ENCODE data around the gene TMEM200C.

GRCh38 chr18:5941890-5942289 lies 46.6 kb upstream of the TMEM200C start:
- no peak for TF ChIP-seq BHLHE40 (IDR thresholded peaks at IDR 0.05; ENCODE audit: borderline replicate concordance)
- no peak for TF ChIP-seq NFRKB (IDR thresholded peaks at IDR 0.05)
- TF ChIP-seq TARDBP (IDR thresholded peaks at IDR 0.05), result no peak
- TF ChIP-seq ELF4 (IDR thresholded peaks at IDR 0.05), result no peak
- TF ChIP-seq FOXK2 (IDR thresholded peaks at IDR 0.05), result no peak
- TF ChIP-seq CTBP1 (IDR thresholded peaks at IDR 0.05; ENCODE audit: borderline replicate concordance), result no peak
- no peak for TF ChIP-seq PKNOX1 (IDR thresholded peaks at IDR 0.05)
